ENCODE data around the gene DIP2A.

DNA sequence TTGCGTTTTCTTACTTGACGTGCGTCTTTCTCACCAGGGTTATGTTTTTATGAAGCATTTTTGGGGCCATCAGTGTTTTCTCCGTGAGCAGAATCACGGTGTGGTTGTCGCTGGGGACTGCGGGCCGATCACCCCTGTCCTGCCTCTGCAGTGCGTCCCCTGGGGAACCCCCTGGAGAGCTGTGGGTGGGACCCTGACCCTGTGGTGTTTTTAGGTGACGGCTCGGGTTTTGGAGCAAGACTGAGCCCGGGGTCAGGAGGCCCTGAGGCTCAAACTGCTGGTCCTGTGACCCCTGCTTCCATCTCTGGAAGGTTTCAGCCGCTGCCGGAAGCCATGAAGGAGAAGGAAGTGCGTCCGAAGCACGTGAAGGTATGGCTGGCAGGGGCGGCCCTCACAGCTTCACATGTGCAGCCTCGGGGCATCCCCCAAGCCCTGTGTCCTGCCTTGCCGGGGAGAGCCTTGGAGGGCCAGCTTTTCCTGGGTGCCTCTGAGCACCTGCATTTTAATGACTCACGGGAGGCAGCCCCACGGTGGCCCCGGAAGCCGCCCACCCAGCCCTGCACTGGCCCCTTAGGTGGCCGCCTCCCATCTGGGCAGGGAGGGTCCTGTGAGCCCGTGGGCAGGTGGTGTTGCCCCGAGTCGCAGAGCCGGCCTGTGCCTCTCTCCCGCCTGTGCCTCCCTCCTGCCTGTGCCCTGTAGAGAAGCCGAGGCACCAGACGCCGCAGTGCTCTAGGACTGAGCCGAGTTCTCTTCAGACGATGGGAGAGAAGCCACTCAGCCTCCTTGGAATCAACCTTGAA is 36.7 kb upstream of the DIP2A start:
- TF ChIP-seq, protein P1, sequence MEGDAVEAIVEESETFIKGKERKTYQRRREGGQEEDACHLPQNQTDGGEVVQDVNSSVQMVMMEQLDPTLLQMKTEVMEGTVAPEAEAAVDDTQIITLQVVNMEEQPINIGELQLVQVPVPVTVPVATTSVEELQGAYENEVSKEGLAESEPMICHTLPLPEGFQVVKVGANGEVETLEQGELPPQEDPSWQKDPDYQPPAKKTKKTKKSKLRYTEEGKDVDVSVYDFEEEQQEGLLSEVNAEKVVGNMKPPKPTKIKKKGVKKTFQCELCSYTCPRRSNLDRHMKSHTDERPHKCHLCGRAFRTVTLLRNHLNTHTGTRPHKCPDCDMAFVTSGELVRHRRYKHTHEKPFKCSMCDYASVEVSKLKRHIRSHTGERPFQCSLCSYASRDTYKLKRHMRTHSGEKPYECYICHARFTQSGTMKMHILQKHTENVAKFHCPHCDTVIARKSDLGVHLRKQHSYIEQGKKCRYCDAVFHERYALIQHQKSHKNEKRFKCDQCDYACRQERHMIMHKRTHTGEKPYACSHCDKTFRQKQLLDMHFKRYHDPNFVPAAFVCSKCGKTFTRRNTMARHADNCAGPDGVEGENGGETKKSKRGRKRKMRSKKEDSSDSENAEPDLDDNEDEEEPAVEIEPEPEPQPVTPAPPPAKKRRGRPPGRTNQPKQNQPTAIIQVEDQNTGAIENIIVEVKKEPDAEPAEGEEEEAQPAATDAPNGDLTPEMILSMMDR (IDR thresholded peaks at IDR 0.05; ENCODE audit: poor library complexity): no peak
- no peak for TF ChIP-seq EZH2 (IDR thresholded peaks at IDR 0.05; ENCODE audit: borderline replicate concordance)
- no peak for TF ChIP-seq EZH2phosphoT487 (IDR thresholded peaks at IDR 0.05; ENCODE audit: low read depth, severe bottlenecking, unreplicated experiment)

All from hepatocyte (in vitro differentiated cells).